HEK293T (cell line): ENCODE results near the gene MYLK3.

Experiments used
- CTBP1 ChIP-seq: fragments of 450-650 bp; IDR thresholded peaks from 2 replicates; pipeline ENCODE4 v1.6.1; 2016; ENCODE audit warnings: borderline replicate concordance
- ELF4 ChIP-seq: fragments of 450-650 bp; IDR thresholded peaks from 2 replicates; pipeline ENCODE4 v1.6.1; 2017; ENCODE audit warnings: antibody characterized with exemption
- L3MBTL2 ChIP-seq: fragments of 450-650 bp; conservative IDR thresholded peaks from 2 replicates; pipeline ENCODE4 v1.6.1; 2016; ENCODE audit warnings: mild to moderate bottlenecking
- TARDBP ChIP-seq: fragments of 450-650 bp; IDR thresholded peaks from 2 replicates; pipeline ENCODE4 v1.6.1; 2016

GRCh38 chr16:46702030-46702429 lies 46.1 kb downstream of the MYLK3 start:
- TF ChIP-seq ELF4 (no peak), CTBP1 (no peak), TARDBP (no peak), L3MBTL2 (no peak)
